Chondrocyte (in vitro differentiated cells): ENCODE data around the gene UMODL1. TPM values are rescaled to one million over a fixed set of nuclear protein-coding genes. Genes with fewer than 3 reads are reported as not detected.

Source experiments
- DNase-seq: peaks from one replicate; pipeline ENCODE4 v3.0.0; 2021; ENCODE audit warnings: mixed read lengths, low spot score
- H3K27ac Mint-ChIP-seq: one replicate; pipeline ENCODE4 v1.8.0; 2021; ENCODE audit warnings: mild to moderate bottlenecking, moderate library complexity, mixed read lengths; ENCODE audit not compliant: unreplicated experiment
- H3K27me3 Mint-ChIP-seq: 2 replicates; pipeline ENCODE4 v1.8.0; 2021; ENCODE audit warnings: low read depth, mixed read lengths
- H3K36me3 Mint-ChIP-seq: 2 replicates; pipeline ENCODE4 v1.8.0; 2021; ENCODE audit warnings: low read depth, mixed read lengths
- H3K4me1 Mint-ChIP-seq: 2 replicates; pipeline ENCODE4 v1.8.0; 2021; ENCODE audit warnings: low read depth, mild to moderate bottlenecking, mixed read lengths
- H3K4me3 Mint-ChIP-seq: one replicate; pipeline ENCODE4 v1.8.0; 2021; ENCODE audit warnings: mild to moderate bottlenecking, moderate library complexity, mixed read lengths; ENCODE audit not compliant: unreplicated experiment
- H3K9me3 Mint-ChIP-seq: 2 replicates; pipeline ENCODE4 v1.8.0; 2021; ENCODE audit warnings: low read depth, mixed read lengths
- CTCF ChIP-seq: fragments of 200-600 bp; sonication (generic); IDR thresholded peaks from 2 replicates; pipeline ENCODE4 v1.5.0; 2021; ENCODE audit warnings: antibody characterized with exemption, mild to moderate bottlenecking, moderate library complexity
- total RNA-seq: library from RNA; stranded (reverse); gene quantifications from 3 replicates; pipeline ENCODE4 v1.2.1, GENCODE V29; 2021

UMODL1 gene
- total RNA-seq, 1 donor from 2014 or later: not detected

- peaks cover 3% of the 10 kb centered on the region for H3K4me1 Mint-ChIP-seq
- H3K4me3 Mint-ChIP-seq: no peak overlapping the region
- no peak for TF ChIP-seq CTCF
- no peaks in the 10 kb centered on the region for H3K36me3 Mint-ChIP-seq
- peak; percentile 75 for DNase-seq
- H3K27ac Mint-ChIP-seq: no peak overlapping the region
- H3K27me3 Mint-ChIP-seq: peaks cover 1% of the 10 kb centered on the region
- no peaks in the 10 kb centered on the region for H3K9me3 Mint-ChIP-seq
Observed at GRCh38 chr21:42088148-42088547, 17.0 kb downstream of the UMODL1 start.

DNA sequence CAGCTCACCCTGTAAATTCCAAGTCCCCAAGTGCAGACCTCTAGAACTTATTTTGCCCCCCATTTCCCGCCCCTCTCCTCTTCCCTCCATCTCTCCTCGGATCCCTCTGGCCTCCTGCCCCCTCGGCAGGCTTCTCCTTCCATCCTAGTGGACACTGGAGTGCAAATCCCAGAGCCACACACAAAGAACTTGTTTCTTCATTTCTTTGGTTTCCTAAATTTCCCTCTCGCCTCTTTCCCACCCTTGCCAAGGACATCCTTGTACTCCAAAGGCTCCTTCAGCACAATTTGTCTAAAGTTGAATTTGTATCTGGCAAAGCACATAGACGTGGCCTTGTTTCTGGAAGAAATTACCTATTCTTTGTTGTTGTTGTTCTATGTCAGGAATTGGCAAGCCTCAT lies 17.5 kb downstream of the UMODL1 start:
- no peak overlapping the region for H3K27ac Mint-ChIP-seq
- no peak overlapping the region for H3K4me3 Mint-ChIP-seq
- no peaks in the 10 kb centered on the region for H3K9me3 Mint-ChIP-seq
- H3K4me1 Mint-ChIP-seq: peaks cover 4% of the 10 kb centered on the region
- TF ChIP-seq CTCF: no peak
- peaks cover 1% of the 10 kb centered on the region for H3K27me3 Mint-ChIP-seq
- DNase-seq: no peak
- no peaks in the 10 kb centered on the region for H3K36me3 Mint-ChIP-seq

DNA sequence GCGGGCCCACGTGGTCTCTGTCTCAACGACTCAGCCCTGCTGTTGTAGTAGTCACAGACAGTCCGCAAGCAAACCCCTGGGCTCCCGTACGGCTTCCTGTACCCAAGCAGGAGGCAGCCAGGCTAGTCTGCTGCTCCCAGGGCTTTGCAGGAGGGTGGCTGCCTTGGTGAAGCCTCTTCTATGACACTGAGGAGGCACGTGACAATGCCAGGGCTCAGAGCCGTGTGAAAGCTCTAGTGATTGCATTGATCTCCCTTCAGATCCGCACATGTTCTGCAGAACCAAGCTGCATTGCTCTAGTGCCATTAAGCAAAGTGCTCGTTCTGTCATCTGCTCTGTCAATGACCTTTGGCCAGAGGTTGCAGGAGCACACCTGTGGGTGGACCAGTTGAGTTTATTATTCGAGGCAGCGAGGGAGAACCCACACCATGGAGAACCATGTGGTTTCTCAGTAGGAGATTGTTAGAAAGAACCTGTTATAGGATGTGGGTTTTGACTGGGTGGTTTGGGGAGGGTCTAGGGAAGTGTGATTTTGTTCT lies 18.0 kb downstream of the UMODL1 start:
- H3K4me3 Mint-ChIP-seq: no peak overlapping the region
- DNase-seq: peak; percentile 59
- peaks cover 1% of the 10 kb centered on the region for H3K9me3 Mint-ChIP-seq
- no peak overlapping the region for H3K27ac Mint-ChIP-seq
- peaks cover 1% of the 10 kb centered on the region for H3K27me3 Mint-ChIP-seq
- peaks cover 9% of the 10 kb centered on the region for H3K4me1 Mint-ChIP-seq
- no peak for TF ChIP-seq CTCF
- peaks cover under 1% of the 10 kb centered on the region for H3K36me3 Mint-ChIP-seq

- peaks cover 1% of the 10 kb centered on the region for H3K27me3 Mint-ChIP-seq
- H3K4me3 Mint-ChIP-seq: no peak overlapping the region
- peak; percentile 63 for DNase-seq
- no peak for TF ChIP-seq CTCF
- H3K27ac Mint-ChIP-seq: no peak overlapping the region
- peaks cover 4% of the 10 kb centered on the region for H3K9me3 Mint-ChIP-seq
- H3K36me3 Mint-ChIP-seq: peaks cover 3% of the 10 kb centered on the region
- peaks cover 13% of the 10 kb centered on the region for H3K4me1 Mint-ChIP-seq
Observed at GRCh38 chr21:42089665-42090310, 18.7 kb downstream of the UMODL1 start.

DNA sequence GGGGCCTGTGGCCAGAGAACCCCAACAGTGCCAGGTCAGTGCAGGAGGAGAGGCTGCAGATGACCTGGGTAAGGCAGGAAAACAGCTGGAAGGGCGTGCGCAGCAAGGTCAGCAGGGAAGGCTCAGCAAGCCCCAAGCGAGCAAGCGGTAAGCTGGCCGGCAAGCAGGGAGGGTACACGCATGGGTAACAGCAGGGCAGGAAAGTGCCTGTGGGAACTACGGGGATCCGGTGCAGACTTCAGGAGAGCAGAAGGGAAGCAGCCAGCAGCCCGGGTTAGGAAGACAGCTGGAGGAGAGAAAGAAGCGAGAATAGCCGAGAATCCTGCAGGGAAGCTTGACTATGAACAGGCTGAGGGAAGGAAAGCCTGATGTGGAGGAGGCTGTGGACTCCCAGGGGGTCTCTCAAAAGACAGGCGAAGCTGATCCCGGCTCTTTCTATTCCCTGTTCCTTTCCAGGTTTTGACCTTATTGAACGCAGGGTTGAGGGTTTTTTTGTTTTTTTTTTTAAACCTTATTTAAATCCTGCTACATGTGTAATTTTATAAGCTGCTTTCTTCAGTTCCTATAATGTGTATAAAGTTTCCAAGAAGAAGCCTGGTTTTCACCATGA lies 20.9 kb downstream of the UMODL1 start:
- H3K36me3 Mint-ChIP-seq: peaks cover 6% of the 10 kb centered on the region
- H3K27me3 Mint-ChIP-seq: peaks cover 1% of the 10 kb centered on the region
- peaks cover 9% of the 10 kb centered on the region for H3K9me3 Mint-ChIP-seq
- no peak overlapping the region for H3K27ac Mint-ChIP-seq
- TF ChIP-seq CTCF: no peak
- no peak overlapping the region for H3K4me3 Mint-ChIP-seq
- peaks cover 31% of the 10 kb centered on the region for H3K4me1 Mint-ChIP-seq
- peak; percentile 61 for DNase-seq
